ENCODE data around the gene ACADS.

- TF ChIP-seq CTCF (IDR thresholded peaks at IDR 0.05) (no peak), MAX (CRISPR knock-in tag; IDR thresholded peaks at IDR 0.05) (no peak), NR3C1 (CRISPR knock-in tag; conservative IDR thresholded peaks at IDR 0.05; ENCODE audit: low read depth) (no peak)
- TF ChIP-seq, protein P1, sequence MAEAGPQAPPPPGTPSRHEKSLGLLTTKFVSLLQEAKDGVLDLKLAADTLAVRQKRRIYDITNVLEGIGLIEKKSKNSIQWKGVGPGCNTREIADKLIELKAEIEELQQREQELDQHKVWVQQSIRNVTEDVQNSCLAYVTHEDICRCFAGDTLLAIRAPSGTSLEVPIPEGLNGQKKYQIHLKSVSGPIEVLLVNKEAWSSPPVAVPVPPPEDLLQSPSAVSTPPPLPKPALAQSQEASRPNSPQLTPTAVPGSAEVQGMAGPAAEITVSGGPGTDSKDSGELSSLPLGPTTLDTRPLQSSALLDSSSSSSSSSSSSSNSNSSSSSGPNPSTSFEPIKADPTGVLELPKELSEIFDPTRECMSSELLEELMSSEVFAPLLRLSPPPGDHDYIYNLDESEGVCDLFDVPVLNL (CRISPR knock-in tag; IDR thresholded peaks at IDR 0.05; ENCODE audit: borderline replicate concordance, low read depth) = no peak
Observed at GRCh38 chr12:120761519-120761934, 35.9 kb downstream of the ACADS start.

All from WTC11 (cell line).